Caki2 (cell line): ENCODE measurements around the gene PILRB. TPM values are rescaled to one million over a fixed set of nuclear protein-coding genes. Genes with fewer than 3 reads are reported as not detected.
"Not testable (repeated sequence)": the region's sequence is repeated elsewhere in the genome, so short reads cannot be mapped to it uniquely, and the experiment has no call there.

Source experiments
- DNase-seq: peaks from one replicate; pipeline ENCODE4 v3.0.0-alpha.2; 2015; ENCODE audit warnings: low read depth
- in situ Hi-C: cut with HindIII; loops from 2 replicates; pipeline ENCODE4 v1.10.0; 2016; ENCODE audit warnings: low sequenced_read_pairs, low pct_unique_long_range_greater_than_20kb, mixed read lengths
- total RNA-seq: library from RNA; depleted of rRNA; stranded (reverse); fragments of >200 nt; shearing (Covaris generic); gene quantifications from 2 replicates; pipeline ENCODE4 v1.2.3, GENCODE V29; 2014; ENCODE audit warnings: low replicate concordance; rRNA removed

The PILRB gene
- 15.0 and 44.8 TPM in 2 replicates for total RNA-seq

DNA sequence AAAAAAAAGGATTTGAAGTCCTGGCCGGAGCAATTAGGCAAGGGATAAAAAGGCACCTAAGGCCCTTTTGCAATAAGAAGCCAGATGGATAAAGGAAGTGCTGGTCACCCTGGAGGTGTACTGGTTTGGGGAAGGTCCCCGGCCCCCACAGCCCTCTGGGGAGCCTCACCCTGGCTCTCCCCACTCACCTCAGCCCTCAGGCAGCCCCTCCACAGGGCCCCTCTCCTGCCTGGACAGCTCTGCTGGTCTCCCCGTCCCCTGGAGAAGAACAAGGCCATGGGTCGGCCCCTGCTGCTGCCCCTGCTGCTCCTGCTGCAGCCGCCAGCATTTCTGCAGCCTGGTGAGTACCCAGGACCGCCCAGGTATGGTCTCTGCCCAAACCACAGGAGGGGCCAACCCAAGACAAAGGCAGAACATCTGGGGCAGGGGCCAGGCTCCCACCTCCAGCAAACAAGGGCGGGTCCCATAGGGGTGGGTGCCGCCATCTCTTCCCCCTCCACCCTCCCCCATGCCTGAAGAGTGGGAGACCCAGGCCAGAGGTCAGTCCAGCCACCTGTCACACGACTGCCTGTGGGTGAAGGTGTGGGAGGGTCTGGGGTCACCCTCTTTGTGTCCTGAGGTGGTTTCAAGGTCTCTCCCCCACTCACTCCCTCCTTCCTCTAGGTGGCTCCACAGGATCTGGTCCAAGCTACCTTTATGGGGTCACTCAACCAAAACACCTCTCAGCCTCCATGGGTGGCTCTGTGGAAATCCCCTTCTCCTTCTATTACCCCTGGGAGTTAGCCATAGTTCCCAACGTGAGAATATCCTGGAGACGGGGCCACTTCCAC, at the start of gene PILRB:
PILRB (plus strand) TSS at position 91 of the 830 bp plus-strand sequence; CDS start at position 277, 186 bp downstream.
- in situ Hi-C loops: no loop called here
- peak; percentile 23 for DNase-seq

DNA sequence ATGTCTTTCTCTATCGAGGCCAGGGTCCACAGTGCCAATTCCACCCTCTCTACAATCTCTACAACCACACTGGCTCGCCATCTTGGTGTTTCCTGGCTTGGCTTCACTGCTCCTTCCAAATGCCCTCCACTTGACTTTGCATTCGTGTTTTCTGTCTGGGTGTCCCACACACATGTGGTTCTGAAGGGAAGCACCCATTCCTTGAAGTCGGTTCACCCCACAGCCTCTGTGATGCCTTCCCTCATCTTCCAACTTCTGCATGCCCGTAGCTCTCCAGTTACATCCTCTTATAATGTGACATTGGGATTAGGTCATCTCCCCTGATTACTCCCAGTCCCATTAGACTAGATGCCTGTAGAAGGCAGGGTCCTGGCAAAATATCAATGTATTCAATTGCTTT, 39.6 kb upstream of the PILRB start:
- DNase-seq, in situ Hi-C loops: not testable (repeated sequence)

DNA sequence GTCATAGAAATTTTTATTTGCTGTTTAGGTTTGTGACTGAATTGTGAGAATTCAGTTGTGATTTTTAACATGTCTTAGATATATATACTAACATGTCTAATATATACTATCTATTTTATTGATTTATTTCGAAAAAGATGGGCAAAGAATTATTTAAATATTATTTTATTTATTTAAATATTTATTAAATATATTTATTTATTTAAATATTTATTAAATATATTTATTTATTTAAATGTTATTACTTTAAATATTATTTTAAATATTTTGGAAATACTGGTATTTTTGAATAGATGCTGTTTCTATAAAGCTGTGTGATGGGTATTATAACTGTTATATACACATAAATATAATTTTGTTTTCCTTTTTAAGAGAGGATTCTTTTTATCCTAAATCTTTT, 36.3 kb upstream of the PILRB start:
- in situ Hi-C loops: not testable (repeated sequence)

GRCh38 chr7:100324194-100324593, 33.7 kb upstream of the PILRB start:
- DNase-seq, in situ Hi-C loops: not testable (repeated sequence)

More for the DNA sequence above, 36.3 kb upstream of the PILRB start:
- not testable (repeated sequence) for DNase-seq

- in situ Hi-C loops, DNase-seq: not testable (repeated sequence)
These were observed 32.2 kb upstream of the PILRB start for GRCh38 chr7:100325671-100326070.

DNA sequence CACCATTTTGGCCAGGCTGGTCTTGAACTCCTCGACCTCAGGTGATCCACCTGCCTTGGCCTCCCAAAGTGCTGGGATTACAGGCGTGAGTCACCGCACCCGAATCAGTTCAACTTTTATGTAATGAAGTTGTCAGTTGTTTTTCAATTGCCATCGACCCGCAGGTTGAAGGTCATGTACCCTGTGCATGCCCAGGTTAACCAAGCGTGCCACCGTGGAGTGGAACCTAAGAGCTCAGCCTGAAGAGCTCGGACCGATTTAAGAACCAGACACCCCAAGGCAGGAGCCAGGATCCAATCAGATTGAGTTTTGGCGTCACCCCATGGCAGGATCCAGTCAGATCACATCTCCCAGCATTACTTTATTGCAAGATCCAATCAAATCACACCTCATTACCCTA, 31.0 kb upstream of the PILRB start:
- DNase-seq, in situ Hi-C loops: not testable (repeated sequence)

DNA sequence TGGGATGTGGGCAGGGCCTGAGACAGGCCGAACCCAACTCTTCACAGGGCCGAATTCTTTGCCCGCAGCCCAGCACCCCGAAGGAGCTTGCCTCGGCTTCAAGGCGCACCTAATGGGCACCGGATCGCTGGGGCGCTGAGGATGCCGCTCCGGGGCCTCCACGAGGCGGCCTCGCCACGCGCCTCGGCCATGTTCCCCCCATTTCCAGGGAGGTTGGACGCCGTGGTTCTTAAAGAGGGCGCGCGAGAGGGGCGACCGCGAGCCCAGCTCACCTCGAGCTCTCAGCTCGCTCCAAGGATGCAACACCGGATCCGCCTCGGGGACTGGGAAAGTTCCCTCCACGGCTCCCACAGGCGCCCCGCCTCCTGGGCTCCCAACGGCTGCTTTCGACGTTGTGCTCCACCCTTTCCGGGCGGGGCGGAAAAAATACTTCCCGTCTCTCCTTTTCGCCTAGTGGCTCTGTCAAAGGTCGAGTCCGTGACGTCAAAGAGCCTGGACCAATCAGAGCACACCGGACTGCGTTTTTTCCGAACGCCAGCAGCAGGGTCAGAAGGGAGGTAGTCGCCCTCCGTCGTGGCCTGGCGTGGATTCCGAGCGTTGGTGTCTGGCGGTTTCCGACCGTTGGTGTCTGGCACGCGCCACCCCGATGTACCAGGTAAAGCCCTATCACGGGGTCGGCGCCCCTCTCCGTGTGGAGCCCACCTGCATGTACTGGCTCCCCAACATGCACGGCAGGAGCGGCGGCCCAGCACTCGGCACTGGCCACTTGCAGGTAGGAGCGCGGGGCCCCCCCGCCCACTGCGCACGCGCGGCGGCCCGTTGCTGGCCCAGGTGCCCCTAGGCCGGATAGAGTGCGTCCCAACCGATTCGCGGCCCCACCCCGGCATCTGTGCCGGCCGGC, 22.1 kb upstream of the PILRB start:
- in situ Hi-C loops: not testable (repeated sequence)
- peak; percentile 98 for DNase-seq

- DNase-seq: peak; percentile 91
- in situ Hi-C loops: not testable (repeated sequence)
These were observed 19.7 kb upstream of the PILRB start for GRCh38 chr7:100338083-100338696.

DNA sequence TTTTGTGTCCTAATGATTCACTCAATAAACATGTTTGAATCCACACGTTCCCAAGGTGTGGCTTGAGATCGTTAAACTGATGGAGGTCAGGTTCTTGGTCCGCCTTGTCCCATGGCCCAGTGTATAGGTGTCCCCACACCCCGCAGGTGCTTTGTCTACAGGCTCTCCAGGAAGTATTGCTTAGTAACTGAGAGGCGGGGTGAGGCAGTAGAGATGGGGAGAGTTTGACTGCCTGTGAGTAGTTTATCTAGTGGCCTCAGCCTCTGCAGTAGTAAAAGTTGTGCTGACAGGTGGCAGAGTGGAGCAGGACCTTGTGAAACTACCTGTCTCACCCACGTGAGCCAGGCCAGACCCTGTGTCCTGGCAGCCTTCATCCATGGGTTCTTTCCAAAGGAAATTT, 16.6 kb upstream of the PILRB start:
- DNase-seq: peak; percentile 42
- in situ Hi-C loops: not testable (repeated sequence)

DNA sequence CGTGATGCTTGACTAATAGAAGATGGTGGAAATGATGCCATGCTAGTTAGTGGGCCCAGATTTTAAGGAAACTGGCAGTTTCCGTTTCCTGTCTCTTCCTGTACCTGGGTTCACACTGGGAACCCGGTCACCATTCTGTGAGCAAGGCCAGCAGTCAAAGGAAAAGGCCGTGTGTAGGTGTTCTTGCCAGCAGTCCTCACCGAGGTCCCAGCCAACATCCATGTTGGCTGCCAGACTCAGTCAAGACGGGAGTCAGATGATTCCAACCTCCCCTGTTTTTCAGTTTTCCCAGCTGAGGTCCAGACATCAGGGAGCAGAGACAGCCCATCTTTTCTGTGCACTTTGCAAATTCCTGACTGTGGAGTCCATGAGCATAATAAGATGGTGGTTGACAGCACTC, 15.2 kb upstream of the PILRB start:
- DNase-seq: no peak
- in situ Hi-C loops: no loop called here

- DNase-seq, in situ Hi-C loops: not testable (repeated sequence)
These were observed 13.8 kb upstream of the PILRB start for GRCh38 chr7:100344124-100344559.

GRCh38 chr7:100344560-100345287, 13.2 kb upstream of the PILRB start:
- in situ Hi-C loops: not testable (repeated sequence)
- DNase-seq: peak; percentile 89

DNA sequence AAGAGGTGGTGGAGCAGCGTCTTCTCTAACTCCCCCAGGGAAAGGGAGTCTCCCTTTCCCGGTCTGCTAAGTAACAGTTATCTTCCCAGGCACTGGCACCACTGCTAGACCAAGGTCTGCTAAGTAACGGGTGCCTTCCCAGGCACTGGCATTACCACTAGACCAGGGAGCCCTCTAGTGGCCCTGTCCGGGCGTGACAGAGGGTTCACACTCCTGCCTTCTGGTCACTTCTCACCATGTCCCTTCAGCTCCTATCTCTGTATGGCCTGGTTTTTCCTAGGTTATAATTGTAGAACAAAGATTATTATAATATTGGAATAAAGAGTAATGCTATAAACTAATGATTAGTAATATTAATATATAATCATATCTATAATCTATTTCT, 12.6 kb upstream of the PILRB start:
- in situ Hi-C loops: not testable (repeated sequence)
- DNase-seq: peak; percentile 35

- DNase-seq: no peak
- in situ Hi-C loops: no loop called here
These were observed 11.0 kb upstream of the PILRB start for GRCh38 chr7:100346921-100347320.

- in situ Hi-C loops: no loop called here
- no peak for DNase-seq
These were observed 9.1 kb upstream of the PILRB start for GRCh38 chr7:100348805-100349204.

DNA sequence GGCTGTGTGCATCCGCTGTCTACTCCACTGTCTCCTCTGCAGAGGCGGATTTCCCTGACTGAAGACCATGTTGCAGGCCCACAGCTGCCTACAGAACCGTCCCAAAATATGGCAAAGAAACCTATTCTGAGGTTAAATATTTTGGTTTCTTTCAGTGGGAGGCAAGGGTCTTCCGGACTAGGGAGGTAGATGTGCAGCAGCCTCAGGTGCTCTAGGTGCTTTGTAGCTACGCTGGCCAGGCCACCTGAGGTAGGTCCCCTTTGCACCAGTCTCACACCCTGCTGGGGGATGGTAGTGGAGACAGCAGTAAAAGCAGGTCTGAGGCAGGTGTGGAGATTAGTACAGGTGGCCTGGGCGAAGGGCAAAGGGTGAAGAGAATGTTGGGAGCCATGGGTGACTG, 8.2 kb upstream of the PILRB start:
- no peak for DNase-seq
- in situ Hi-C loops: no loop called here

DNA sequence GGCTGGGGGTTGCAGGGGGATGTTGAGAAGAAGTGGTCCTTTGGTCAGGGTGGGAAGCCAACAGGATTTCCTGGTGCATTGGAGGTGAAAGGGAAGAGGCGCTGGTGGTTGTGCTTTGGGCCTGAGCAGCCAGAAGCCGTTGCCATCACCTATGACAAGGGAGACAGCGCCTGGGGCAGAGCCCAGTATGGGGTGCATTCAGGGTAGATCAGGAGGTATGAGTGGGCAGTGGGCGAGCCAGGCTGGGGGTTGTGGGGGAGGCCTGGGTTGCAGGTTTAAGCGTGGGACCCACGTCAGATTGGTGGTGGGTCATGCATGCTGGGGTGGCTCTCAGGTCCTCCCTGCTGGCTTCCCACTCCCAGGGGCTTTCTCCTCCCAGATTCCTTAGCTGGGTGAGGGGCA, 6.3 kb upstream of the PILRB start:
- in situ Hi-C loops: no loop called here
- DNase-seq: no peak

- in situ Hi-C loops, DNase-seq: not testable (repeated sequence)
These were observed 5.6 kb upstream of the PILRB start for GRCh38 chr7:100352230-100352781.
